ENCODE data around the gene CAPN12.

- TF ChIP-seq RAD21 (IDR thresholded peaks at IDR 0.05; ENCODE audit: low read depth) (no peak), TAF1 (IDR thresholded peaks at IDR 0.05; ENCODE audit: low read depth) (no peak), REST (IDR thresholded peaks at IDR 0.05; ENCODE audit: low read depth) (no peak), EP300 (IDR thresholded peaks at IDR 0.05; ENCODE audit: borderline replicate concordance) (no peak), CEBPB (IDR thresholded peaks at IDR 0.05) (no peak), EGR1 (IDR thresholded peaks at IDR 0.05) (no peak), MAX (IDR thresholded peaks at IDR 0.05) (no peak)
Observed at GRCh38 chr19:38788478-38789243, 44.4 kb upstream of the CAPN12 start, which contains the start of gene LGALS7B.

Measured in Ishikawa (cell line).